ENCODE measurements around the gene ACTRT2. TPM values are rescaled to one million over a fixed set of nuclear protein-coding genes. Genes with fewer than 3 reads are reported as not detected.
A peak's percentile ranks its signal among the peaks of the same experiment; 100 is the strongest.

The ACTRT2 gene
- total RNA-seq, 1 donor from 2014 or later: 0.48 TPM

DNA sequence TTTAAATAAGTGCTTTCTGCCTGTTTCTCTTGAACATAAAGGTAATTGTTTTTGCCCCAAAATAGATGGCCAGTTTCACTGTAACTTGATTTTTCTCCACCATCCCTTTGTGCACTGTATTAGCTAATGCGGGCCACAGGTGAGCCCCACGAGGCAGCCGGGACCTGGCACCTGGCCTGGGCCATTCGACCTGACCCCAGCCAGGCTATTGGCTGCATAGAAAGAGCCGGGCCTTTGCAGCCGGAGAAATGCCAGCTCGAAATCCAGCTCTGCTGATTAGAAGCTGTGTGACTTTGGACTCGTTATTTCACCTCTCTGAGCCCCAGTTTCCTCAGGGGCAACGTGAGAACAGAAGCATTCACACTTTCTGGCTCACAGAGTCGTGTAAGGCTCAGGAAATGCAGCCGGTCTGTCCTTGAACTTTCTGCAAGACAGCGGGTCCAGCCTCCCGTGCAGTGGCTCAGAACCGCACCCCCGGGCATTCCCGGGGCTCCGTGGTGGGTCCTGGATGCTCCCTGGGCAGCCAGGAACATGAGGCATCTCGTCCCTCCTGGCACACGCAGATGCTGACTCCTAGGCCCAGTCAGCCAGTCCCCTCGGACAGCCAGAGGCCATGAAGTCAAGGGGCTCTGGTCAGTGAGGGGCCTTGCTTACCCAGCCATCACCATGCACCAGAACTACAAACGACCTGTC lies 37.4 kb upstream of the ACTRT2 start:
- DNase-seq (ENCODE audit: low spot score): no peak

DNA sequence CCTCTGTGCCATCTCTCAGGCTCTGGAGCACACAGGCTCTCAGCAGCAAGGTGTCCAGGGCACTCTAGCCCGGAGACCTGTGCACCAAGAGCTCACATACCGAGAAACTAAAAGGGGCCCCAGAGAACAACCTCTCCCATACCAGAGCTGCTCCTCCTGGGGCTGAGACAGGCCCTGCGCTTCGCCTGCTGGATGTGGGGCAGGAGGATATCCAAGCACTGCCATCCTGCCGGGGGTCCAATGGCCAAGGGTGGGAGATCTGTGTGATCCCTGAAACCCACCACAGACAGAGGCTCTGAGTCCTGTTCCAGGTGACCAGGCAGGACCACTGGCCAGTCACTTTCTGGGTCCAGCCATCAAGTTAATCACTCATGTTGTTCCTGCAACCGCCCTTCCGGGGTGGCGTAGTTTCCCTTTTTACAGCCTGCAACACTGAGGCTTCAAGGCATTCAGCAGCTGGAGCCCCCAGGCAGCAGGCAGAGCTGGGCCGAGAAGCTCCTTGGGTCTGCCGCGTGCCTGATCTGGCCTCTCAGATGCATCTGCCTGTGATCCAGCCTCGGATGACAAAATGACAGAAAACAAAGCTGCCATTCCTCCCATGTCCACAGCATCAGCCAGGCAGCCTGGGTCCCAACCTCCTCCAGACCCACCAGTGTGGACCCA lies 36.7 kb upstream of the ACTRT2 start:
- DNase-seq (ENCODE audit: low spot score): no peak

- peak; percentile 83 for DNase-seq (ENCODE audit: low spot score)
These were observed 36.2 kb upstream of the ACTRT2 start for GRCh38 chr1:2985067-2985561.

GRCh38 chr1:2985694-2986548 lies 35.3 kb upstream of the ACTRT2 start:
- no peak for DNase-seq (ENCODE audit: low spot score)

DNA sequence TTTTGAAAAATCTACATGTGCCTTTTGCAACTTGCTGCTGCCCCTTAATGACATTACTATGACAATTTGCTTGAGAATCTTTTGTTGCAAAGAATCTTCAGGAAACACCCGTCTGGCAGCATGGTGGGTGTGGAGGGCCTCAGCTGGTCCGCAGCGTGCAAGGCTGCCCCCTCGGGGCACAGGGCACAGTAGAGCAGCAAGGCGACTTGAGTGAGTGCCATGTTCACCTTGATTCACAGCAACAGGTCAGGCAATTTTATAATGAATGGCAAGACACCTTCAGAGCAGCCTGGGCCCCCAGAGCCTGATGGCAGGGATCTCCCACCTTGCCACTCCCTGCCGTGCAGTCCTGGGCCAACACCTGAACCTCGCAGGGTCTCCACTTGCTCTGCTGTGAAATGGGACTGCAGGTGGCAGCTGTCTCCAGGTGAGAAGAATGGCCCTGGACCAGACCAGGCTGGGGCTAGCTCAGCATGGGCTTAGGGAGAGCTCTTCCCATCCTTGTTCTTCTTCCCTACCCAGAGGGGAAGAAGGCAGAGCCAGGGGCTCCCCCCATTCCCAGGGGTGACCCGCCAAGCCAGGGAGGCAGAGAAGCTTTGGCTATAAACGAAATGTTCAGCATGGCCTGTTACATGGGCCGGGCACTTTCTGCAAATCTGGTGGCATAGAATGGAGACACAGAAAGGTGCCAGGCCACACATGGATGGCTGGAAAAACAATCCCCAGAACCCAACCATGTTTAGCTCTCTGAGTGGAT lies 34.5 kb upstream of the ACTRT2 start:
- DNase-seq (ENCODE audit: low spot score): no peak

DNA sequence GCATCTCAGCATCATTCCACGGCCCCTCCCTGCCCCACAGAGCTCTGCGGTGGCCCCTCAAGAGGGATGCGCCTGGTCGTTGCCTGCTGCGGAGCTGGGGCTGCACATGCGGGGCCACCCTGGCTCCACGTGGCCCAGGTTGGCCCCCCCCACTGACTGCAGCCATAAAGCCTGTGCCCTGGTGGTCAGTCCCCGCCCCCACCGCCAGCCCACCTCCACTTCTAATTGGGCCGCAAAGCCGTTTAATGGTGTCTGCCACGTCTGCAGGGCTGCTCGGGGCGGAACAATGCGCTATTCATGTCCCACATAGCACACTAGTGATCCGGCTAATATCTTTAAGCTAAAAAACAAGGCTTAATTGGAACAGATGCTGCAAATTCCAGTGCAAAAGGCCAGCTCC lies 33.5 kb upstream of the ACTRT2 start:
- no peak for DNase-seq (ENCODE audit: low spot score)

DNA sequence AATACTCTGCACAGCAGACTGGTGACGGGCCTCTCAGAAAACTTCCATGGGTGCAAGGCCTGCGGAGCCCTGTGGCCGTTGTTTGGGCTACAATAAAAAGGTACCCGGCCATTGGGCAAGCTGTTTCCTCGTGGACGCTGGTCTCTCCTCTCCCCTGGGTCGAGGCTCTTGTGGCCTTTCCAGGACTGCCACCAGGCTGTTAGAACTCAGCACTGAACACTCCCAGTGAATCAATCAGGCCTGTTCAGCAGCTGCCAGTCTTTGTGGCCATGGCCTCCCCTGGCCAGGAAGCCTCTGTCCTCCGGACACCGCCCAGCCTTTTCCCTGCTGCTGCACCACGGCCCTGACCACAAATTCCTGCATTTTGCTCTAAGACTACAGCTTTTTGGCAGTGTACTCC lies 33.0 kb upstream of the ACTRT2 start:
- no peak for DNase-seq (ENCODE audit: low spot score)

DNA sequence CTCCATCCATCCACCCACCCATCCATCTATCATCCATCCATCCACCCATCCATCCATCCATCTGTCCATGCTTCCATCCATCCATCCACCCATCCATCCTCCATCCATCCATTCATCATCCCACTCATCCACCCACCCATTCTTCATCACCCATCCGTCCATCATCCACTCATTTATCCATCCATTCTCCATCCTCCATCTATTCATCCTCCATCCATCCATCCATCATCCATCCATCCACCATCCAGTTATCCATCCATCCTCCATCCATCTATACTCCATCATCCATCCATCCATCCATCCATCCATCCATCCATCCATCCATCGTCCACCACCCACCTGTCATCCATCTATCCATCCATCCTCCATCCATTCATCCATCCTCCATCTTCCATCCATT lies 32.1 kb upstream of the ACTRT2 start:
- DNase-seq (ENCODE audit: low spot score): no peak

DNA sequence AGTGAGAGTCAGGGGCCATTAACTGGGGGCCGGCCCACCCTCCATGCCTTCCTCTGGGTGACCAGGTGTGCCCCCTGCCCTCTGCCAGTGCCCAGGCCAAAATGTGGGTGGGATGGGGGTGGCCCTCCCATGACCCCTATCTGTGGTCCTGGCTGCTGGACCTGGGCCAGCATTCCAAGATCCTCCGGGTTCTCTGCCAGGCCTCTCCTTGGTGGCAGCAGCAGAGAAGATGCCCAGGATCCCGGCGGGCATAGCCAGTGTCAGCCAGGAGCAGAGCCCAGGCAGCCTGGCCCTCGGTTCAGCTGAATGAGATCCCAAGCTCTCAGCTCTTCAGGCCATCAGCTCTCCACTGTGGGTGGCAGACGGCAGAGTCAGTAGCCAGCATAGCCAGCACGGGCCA lies 31.3 kb upstream of the ACTRT2 start:
- DNase-seq (ENCODE audit: low spot score): no peak

DNA sequence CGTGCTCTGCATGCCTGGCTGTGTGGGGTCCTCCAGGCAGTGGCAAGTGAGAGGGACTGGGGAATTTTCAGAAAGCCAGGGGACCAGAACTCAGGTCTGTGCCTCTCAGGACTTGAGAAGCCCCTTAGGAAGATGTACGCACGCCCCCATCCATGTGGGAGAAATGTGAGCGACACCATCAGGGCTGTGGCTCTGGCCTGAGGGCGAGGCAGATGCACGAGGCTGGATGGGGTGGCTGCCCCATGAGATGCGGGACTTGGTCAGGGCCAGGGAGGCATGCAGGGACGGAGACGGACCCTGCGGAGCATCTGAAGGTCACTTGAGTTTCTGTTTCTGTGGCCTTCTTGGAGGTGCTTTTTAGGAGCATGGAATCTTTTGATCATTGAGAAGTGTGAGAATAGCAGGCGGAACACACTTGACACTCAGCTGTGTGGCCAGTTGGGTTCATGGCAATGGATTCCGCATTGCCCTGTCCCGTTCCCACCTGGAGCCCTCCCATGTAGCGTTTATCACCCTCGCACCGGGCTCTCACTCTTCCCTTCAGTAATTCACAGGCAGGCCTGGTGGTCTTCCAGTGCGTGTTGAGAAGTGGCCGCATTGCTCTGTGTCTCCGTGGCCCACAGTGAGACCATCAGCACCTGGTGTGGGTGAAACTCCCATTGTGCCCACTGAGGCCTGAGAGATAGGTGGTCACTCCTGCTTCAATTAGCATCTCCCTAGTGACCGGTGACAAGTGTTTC lies 30.7 kb upstream of the ACTRT2 start:
- no peak for DNase-seq (ENCODE audit: low spot score)

- no peak for DNase-seq (ENCODE audit: low spot score)
These were observed 29.3 kb upstream of the ACTRT2 start for GRCh38 chr1:2991753-2992495.

DNA sequence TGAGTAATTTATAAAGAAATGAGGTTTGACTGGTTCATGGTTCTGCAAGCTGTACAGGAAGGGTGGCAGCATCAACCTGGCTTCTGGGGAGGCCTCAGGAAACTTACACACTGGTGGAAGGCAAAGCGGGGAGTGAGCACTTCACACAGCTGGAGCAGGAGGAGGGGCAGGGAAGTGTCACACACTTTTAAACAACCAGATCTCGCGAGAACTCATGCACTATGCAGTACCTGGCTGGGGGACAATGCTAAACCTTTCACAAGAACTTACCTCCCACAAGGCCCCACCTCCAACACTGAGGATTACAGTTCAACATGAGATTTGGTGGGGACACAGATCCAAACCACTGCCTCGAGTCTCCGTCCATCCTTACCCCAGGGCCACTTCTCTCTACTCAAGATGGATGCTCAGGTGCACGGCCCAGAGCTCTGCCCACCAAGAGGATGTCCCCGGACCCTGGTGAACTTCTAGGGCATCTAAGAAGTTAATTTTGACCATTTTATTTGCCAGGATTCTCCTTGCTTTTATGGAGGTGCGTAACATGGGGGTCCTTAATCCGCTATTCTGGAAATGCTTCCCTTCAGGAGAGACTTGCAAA lies 22.7 kb upstream of the ACTRT2 start:
- no peak for DNase-seq (ENCODE audit: low spot score)

- no peak for DNase-seq (ENCODE audit: low spot score)
These were observed 22.1 kb upstream of the ACTRT2 start for GRCh38 chr1:2999138-2999537.

GRCh38 chr1:2999571-2999970 lies 21.7 kb upstream of the ACTRT2 start:
- no peak for DNase-seq (ENCODE audit: low spot score)

DNA sequence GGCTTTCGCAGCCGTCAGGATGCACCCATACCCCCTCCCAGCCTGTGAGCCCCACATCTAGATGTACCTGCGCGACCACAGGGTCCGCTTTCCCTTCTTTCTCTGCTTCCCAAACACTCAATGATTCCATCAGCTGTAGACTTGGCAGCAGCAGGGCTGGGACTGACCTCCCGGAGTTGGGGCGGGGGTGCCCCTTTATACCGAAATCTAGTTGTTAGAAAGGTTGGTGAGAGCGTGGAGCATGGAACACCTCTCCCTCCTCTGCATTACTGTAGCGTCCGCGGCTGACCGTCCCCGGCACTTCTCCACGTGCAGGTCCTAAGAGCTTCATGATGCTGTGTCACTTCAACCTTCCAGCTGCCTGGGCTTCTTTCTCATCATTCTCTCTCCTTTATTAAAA lies 21.1 kb upstream of the ACTRT2 start:
- DNase-seq (ENCODE audit: low spot score): no peak

DNA sequence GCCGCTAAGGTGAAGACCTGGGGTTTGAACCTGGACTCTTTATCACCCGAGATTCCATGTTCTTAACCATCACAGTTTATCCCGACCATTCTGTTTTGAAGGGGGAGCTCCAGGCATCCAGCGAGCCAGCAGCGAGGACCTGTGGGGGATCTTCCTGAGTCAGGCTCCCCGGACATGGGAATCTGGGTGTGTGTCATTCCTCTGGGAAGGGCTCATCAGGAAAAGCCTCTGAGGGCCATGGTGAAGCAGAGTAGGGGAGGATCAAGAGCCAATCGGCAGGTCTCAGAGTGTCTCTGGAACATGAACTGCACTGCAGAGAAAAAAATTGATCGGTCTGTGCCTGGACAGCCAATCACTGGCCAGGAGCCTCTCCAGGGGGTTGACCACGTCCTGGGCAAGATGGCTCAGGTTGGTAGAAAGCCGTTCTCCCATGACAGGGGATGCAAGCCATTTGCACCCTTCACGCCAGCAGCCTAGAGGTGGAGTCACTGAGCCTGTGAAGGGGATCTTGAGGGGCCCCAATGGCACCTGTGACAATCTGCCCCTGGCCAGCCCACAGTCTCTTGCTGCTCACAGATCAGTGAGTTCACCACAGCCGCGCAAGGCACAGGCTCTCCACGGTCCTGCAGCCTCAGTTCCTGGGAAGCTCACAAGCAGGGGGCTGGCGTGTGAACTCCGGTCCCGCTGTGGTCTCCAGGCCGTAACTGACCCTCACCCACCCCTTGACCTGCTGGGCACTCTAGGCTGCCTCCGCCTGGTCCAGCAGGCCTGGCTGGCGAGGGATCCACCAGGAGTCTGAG lies 20.4 kb upstream of the ACTRT2 start:
- no peak for DNase-seq (ENCODE audit: low spot score)

DNA sequence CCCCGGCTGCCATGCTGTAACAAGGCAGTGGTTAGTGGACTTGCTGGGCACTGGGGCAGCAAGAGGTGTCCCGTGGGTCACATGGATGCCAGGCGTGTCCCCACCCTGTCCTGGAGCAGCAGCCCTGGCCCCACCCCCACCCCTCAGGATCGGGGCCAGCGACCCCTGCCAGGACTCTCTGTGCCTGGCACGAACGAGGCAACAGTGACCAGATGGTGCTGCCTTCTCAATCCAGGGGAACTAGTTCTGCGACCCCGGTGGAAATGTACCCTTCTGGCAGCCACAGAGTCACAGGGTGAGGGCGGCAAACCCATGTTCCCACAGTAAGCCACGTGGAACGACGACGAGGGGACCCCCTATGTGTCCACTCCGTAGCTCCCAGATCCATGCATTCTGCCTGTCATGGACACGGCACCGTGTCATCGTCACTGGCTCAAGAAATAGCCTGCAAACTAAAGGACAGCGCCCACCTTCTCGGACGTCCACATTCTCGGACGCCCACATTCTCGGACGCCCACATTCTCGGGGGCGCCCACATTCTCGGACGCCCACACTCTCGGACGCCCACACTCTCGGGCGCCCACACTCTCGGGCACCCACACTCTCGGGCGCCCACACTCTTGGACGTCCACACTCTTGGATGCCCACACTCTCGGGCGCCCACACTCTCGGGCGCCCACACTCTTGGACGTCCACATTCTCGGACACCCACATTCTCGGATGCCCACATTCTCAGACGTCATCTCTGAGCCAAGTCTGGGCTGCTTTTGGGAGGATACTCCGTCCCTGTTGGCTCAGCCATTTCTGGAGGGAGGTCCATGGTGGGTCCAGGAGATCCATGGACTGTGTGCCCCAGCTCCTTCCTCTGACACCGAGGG lies 19.6 kb upstream of the ACTRT2 start:
- no peak for DNase-seq (ENCODE audit: low spot score)
